Measurements from ENCODE around the gene CDCA7L. TPM values are rescaled to one million over a fixed set of nuclear protein-coding genes. Genes with fewer than 3 reads are reported as not detected.

The CDCA7L gene
- total RNA-seq, 2 donors from 2014 or later = 39.5 to 41.1 TPM

DNA sequence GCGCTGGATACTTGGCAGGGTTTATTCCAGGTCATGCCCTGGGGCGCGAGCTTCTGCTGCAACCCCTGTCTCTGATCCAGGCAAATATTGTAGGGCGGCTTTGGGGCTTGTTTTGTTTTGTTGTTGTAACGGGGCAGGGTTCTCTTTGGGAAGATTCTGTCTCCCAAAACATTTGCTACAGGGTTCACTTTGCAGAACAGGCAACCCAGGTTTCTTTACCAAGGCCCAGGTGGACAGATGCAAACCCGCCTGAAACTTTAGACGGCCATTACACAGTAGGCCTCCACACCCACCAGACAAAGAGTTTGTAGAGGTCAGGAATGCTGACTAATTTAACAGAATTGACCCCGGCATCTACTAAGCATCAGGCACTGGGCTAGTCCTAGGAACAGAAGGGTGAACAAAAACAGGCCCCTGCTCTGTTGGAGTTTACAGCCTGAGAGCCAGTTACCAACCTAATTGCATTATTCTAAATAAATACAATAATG lies 567 bp upstream of the CDCA7L start:
- Histone ChIP-seq H3K27me3 (ENCODE audit: control insufficient read depth, insufficient read depth, low read length, poor library complexity, severe bottlenecking) (peaks cover 48% of the 10 kb centered on the region), H3K4me1 (ENCODE audit: control insufficient read depth, insufficient read depth, low read length) (peaks cover 13% of the 10 kb centered on the region), H3K9ac (ENCODE audit: extremely low read depth, low read length, poor library complexity, severe bottlenecking) (no peak overlapping the region), H3K27ac (ENCODE audit: low read depth, low read length) (peak overlapping the region; percentile 97), H3K36me3 (ENCODE audit: control insufficient read depth, insufficient read depth, low read length) (no peaks in the 10 kb centered on the region), H3K4me3 (ENCODE audit: low read length) (no peak overlapping the region), H3K9me3 (ENCODE audit: control insufficient read depth, low read length) (no peaks in the 10 kb centered on the region)
- Mint-ChIP-seq H3K27ac (peak overlapping the region; percentile 41), H3K4me3 (peak overlapping the region; percentile 63), H3K4me1 (peaks cover 64% of the 10 kb centered on the region), H3K27me3 (ENCODE audit: insufficient read depth) (peaks cover 53% of the 10 kb centered on the region), H3K36me3 (ENCODE audit: low read depth) (no peaks in the 10 kb centered on the region), H3K9me3 (no peaks in the 10 kb centered on the region)
- TF ChIP-seq, protein P1, sequence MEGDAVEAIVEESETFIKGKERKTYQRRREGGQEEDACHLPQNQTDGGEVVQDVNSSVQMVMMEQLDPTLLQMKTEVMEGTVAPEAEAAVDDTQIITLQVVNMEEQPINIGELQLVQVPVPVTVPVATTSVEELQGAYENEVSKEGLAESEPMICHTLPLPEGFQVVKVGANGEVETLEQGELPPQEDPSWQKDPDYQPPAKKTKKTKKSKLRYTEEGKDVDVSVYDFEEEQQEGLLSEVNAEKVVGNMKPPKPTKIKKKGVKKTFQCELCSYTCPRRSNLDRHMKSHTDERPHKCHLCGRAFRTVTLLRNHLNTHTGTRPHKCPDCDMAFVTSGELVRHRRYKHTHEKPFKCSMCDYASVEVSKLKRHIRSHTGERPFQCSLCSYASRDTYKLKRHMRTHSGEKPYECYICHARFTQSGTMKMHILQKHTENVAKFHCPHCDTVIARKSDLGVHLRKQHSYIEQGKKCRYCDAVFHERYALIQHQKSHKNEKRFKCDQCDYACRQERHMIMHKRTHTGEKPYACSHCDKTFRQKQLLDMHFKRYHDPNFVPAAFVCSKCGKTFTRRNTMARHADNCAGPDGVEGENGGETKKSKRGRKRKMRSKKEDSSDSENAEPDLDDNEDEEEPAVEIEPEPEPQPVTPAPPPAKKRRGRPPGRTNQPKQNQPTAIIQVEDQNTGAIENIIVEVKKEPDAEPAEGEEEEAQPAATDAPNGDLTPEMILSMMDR (conservative IDR thresholded peaks at IDR 0.05) = no peak
- DNase-seq = no peak
- 39 to 50% methylated on average over 2 to 8 of the region's 8 CpGs for WGBS, 2 experiments (ENCODE audit: insufficient coverage in 1 of 2, insufficient read length in 1 of 2)

DNA sequence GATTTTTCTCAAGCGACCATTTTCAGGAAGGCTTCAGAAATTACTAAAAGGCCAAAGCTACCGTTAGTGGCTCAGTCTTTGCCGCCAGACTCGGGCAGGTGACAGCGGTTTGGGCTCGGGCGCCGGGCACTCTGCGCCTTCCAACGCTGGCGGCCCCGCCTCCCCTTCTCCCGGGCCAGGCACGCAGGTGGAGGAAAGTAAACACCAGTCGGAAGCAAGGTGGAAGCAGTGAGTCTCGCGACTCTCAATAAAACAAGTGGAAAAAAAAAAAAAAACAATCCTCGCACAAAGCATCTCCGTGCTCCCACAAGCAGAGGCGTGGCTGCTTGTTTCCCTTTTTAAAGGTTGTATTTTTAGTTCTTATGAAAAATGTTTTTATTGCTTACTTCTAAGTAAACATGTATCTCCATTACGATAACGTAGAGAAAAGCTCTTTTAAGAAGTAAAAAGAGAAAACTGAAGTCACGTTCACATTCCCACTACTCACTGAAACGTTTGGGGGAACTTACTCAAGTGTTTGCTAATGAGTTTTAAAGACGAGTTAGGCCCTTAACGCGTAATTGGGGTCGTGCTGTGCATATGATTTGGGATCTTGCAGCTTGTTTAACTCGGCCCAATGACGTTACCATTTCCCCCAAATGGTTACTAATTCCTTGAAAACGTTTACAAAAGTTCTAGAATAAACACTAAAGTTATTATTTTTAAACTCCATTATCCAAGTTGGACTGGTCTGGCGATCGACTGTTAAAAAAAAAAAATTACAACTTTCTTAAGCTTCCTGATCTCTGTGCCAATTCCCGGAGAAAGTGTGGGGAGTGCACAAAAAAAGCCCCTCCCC lies 864 bp downstream of the CDCA7L start:
- peak overlapping the region; percentile 53 for H3K27ac Mint-ChIP-seq
- no peaks in the 10 kb centered on the region for H3K9me3 Mint-ChIP-seq
- Histone ChIP-seq H3K4me1 (ENCODE audit: control insufficient read depth, insufficient read depth, low read length) (peaks cover 13% of the 10 kb centered on the region), H3K9ac (ENCODE audit: extremely low read depth, low read length, poor library complexity, severe bottlenecking) (peak overlapping the region; percentile 52), H3K27ac (ENCODE audit: low read depth, low read length) (no peak overlapping the region), H3K4me3 (ENCODE audit: low read length) (peak overlapping the region; percentile 84), H3K27me3 (ENCODE audit: control insufficient read depth, insufficient read depth, low read length, poor library complexity, severe bottlenecking) (peaks cover 63% of the 10 kb centered on the region), H3K9me3 (ENCODE audit: control insufficient read depth, low read length) (no peaks in the 10 kb centered on the region), H3K36me3 (ENCODE audit: control insufficient read depth, insufficient read depth, low read length) (no peaks in the 10 kb centered on the region)
- TF ChIP-seq, protein P1 (conservative IDR thresholded peaks at IDR 0.05) = peak; percentile 29
- peak overlapping the region; percentile 63 for H3K4me3 Mint-ChIP-seq
- H3K27me3 Mint-ChIP-seq (ENCODE audit: insufficient read depth) = peaks cover 67% of the 10 kb centered on the region
- H3K4me1 Mint-ChIP-seq = peaks cover 65% of the 10 kb centered on the region
- peak; percentile 85 for DNase-seq
- WGBS, 2 experiments (ENCODE audit: insufficient coverage in 1 of 2, insufficient read length in 1 of 2) = 1 to 4% methylated on average over 22 to 33 of the region's 34 CpGs
- no peaks in the 10 kb centered on the region for H3K36me3 Mint-ChIP-seq (ENCODE audit: low read depth)

DNA sequence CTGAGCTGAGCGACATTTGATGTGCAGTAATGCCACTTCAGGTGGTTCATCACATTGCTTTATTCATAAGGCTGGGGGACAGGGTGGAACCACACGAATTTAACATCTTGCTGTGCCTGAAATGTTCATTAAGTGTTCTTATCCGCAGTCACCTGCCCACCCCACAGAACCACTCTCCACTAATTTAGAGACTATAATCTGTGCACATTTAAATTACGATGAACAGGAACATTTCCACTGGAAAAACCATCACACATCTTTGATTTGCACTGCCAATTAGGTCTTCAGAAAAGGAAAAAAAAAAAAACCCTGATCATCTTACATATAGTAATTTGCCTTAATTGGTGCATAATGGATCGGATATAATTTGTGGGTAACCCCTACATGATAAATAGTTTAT lies 2.3 kb downstream of the CDCA7L start:
- no peak overlapping the region for H3K9ac ChIP-seq (ENCODE audit: extremely low read depth, low read length, poor library complexity, severe bottlenecking)
- no peaks in the 10 kb centered on the region for H3K36me3 ChIP-seq (ENCODE audit: control insufficient read depth, insufficient read depth, low read length)
- no peaks in the 10 kb centered on the region for H3K9me3 ChIP-seq (ENCODE audit: control insufficient read depth, low read length)
- H3K9me3 Mint-ChIP-seq = no peaks in the 10 kb centered on the region
- peaks cover 52% of the 10 kb centered on the region for H3K4me1 Mint-ChIP-seq
- no peak overlapping the region for H3K27ac ChIP-seq (ENCODE audit: low read depth, low read length)
- WGBS, 2 experiments (ENCODE audit: insufficient coverage in 1 of 2, insufficient read length in 1 of 2) = 79 to 80% methylated on average over 3 to 4 of the region's 5 CpGs
- peaks cover 13% of the 10 kb centered on the region for H3K4me1 ChIP-seq (ENCODE audit: control insufficient read depth, insufficient read depth, low read length)
- no peak for DNase-seq
- H3K36me3 Mint-ChIP-seq (ENCODE audit: low read depth) = peaks cover 3% of the 10 kb centered on the region
- no peak overlapping the region for H3K4me3 ChIP-seq (ENCODE audit: low read length)
- peaks cover 77% of the 10 kb centered on the region for H3K27me3 ChIP-seq (ENCODE audit: control insufficient read depth, insufficient read depth, low read length, poor library complexity, severe bottlenecking)
- no peak overlapping the region for H3K27ac Mint-ChIP-seq
- TF ChIP-seq, protein P1 (conservative IDR thresholded peaks at IDR 0.05) = no peak
- H3K27me3 Mint-ChIP-seq (ENCODE audit: insufficient read depth) = peaks cover 74% of the 10 kb centered on the region
- no peak overlapping the region for H3K4me3 Mint-ChIP-seq
